Measurements from ENCODE around the gene ADAM23.

DNA sequence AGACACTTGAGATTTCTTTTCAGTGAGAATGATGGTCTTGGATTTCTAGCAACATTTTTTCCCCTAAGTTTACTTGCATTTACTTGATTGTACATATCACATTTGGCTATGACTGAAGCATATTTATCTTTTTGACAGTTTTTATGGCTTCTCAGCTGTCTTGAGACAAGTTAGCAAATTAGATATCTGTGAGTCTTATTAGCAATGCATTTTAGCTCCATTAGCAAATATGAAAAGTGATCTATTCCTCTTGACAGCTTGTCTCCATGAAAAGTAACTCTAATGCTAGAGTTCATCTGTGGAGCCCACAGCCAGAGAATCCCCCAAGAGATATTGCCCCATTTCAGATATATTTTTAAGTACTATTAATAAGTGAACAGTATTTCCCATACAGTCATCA is 126.9 kb downstream of the ADAM23 start:
- TF ChIP-seq FOXK1 (CRISPR knock-in tag; IDR thresholded peaks at IDR 0.05), result no peak
- TF ChIP-seq, protein P1, sequence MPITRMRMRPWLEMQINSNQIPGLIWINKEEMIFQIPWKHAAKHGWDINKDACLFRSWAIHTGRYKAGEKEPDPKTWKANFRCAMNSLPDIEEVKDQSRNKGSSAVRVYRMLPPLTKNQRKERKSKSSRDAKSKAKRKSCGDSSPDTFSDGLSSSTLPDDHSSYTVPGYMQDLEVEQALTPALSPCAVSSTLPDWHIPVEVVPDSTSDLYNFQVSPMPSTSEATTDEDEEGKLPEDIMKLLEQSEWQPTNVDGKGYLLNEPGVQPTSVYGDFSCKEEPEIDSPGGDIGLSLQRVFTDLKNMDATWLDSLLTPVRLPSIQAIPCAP (CRISPR knock-in tag; IDR thresholded peaks at IDR 0.05), result no peak
- TF ChIP-seq, protein P2, sequence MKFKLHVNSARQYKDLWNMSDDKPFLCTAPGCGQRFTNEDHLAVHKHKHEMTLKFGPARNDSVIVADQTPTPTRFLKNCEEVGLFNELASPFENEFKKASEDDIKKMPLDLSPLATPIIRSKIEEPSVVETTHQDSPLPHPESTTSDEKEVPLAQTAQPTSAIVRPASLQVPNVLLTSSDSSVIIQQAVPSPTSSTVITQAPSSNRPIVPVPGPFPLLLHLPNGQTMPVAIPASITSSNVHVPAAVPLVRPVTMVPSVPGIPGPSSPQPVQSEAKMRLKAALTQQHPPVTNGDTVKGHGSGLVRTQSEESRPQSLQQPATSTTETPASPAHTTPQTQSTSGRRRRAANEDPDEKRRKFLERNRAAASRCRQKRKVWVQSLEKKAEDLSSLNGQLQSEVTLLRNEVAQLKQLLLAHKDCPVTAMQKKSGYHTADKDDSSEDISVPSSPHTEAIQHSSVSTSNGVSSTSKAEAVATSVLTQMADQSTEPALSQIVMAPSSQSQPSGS (CRISPR knock-in tag; IDR thresholded peaks at IDR 0.05; ENCODE audit: borderline replicate concordance, low read depth), result no peak
- no peak for TF ChIP-seq NR2C2 (CRISPR knock-in tag; IDR thresholded peaks at IDR 0.05)
- TF ChIP-seq, protein P3, sequence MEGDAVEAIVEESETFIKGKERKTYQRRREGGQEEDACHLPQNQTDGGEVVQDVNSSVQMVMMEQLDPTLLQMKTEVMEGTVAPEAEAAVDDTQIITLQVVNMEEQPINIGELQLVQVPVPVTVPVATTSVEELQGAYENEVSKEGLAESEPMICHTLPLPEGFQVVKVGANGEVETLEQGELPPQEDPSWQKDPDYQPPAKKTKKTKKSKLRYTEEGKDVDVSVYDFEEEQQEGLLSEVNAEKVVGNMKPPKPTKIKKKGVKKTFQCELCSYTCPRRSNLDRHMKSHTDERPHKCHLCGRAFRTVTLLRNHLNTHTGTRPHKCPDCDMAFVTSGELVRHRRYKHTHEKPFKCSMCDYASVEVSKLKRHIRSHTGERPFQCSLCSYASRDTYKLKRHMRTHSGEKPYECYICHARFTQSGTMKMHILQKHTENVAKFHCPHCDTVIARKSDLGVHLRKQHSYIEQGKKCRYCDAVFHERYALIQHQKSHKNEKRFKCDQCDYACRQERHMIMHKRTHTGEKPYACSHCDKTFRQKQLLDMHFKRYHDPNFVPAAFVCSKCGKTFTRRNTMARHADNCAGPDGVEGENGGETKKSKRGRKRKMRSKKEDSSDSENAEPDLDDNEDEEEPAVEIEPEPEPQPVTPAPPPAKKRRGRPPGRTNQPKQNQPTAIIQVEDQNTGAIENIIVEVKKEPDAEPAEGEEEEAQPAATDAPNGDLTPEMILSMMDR (IDR thresholded peaks at IDR 0.05), result no peak
- TF ChIP-seq SMAD4 (CRISPR knock-in tag; IDR thresholded peaks at IDR 0.05), result no peak
- no peak for TF ChIP-seq PRRX2 (CRISPR knock-in tag; IDR thresholded peaks at IDR 0.05)
- TF ChIP-seq ZBTB21 (CRISPR knock-in tag; IDR thresholded peaks at IDR 0.05; ENCODE audit: borderline replicate concordance), result no peak
- TF ChIP-seq CBFB (CRISPR knock-in tag; IDR thresholded peaks at IDR 0.05; ENCODE audit: low read depth), result no peak
- TF ChIP-seq, protein P4, sequence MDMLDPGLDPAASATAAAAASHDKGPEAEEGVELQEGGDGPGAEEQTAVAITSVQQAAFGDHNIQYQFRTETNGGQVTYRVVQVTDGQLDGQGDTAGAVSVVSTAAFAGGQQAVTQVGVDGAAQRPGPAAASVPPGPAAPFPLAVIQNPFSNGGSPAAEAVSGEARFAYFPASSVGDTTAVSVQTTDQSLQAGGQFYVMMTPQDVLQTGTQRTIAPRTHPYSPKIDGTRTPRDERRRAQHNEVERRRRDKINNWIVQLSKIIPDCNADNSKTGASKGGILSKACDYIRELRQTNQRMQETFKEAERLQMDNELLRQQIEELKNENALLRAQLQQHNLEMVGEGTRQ (CRISPR knock-in tag; IDR thresholded peaks at IDR 0.05), result no peak
- TF ChIP-seq, protein P5, sequence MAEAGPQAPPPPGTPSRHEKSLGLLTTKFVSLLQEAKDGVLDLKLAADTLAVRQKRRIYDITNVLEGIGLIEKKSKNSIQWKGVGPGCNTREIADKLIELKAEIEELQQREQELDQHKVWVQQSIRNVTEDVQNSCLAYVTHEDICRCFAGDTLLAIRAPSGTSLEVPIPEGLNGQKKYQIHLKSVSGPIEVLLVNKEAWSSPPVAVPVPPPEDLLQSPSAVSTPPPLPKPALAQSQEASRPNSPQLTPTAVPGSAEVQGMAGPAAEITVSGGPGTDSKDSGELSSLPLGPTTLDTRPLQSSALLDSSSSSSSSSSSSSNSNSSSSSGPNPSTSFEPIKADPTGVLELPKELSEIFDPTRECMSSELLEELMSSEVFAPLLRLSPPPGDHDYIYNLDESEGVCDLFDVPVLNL (CRISPR knock-in tag; IDR thresholded peaks at IDR 0.05; ENCODE audit: borderline replicate concordance, low read depth), result no peak
- TF ChIP-seq, protein P6, sequence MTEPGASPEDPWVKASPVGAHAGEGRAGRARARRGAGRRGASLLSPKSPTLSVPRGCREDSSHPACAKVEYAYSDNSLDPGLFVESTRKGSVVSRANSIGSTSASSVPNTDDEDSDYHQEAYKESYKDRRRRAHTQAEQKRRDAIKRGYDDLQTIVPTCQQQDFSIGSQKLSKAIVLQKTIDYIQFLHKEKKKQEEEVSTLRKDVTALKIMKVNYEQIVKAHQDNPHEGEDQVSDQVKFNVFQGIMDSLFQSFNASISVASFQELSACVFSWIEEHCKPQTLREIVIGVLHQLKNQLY (CRISPR knock-in tag; IDR thresholded peaks at IDR 0.05), result no peak
- TF ChIP-seq, protein P7, sequence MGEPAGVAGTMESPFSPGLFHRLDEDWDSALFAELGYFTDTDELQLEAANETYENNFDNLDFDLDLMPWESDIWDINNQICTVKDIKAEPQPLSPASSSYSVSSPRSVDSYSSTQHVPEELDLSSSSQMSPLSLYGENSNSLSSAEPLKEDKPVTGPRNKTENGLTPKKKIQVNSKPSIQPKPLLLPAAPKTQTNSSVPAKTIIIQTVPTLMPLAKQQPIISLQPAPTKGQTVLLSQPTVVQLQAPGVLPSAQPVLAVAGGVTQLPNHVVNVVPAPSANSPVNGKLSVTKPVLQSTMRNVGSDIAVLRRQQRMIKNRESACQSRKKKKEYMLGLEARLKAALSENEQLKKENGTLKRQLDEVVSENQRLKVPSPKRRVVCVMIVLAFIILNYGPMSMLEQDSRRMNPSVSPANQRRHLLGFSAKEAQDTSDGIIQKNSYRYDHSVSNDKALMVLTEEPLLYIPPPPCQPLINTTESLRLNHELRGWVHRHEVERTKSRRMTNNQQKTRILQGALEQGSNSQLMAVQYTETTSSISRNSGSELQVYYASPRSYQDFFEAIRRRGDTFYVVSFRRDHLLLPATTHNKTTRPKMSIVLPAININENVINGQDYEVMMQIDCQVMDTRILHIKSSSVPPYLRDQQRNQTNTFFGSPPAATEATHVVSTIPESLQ (CRISPR knock-in tag; IDR thresholded peaks at IDR 0.05), result no peak

All from WTC11 (cell line).